Measurements from ENCODE around the gene CNTD1.

DNA sequence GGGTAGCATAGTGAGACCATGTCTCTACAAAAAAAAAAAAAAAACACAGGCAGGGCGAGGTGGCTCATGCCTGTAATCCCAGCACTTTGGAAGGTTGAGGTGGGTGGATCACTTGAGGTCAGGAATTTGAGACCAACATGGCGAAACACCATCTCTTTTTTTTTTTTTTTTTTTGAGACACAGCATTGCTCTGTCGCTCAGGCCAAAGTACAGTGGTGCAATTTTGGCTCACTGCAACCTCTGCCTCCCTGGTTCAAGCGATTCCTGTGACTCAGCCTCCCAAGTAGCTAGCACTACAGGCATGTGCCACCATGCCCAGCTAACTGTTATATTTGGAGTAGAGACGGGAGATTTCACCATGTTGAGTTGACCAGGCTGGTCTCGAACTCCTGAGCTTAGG, 32.5 kb upstream of the CNTD1 start:
- TF ChIP-seq, protein P1, sequence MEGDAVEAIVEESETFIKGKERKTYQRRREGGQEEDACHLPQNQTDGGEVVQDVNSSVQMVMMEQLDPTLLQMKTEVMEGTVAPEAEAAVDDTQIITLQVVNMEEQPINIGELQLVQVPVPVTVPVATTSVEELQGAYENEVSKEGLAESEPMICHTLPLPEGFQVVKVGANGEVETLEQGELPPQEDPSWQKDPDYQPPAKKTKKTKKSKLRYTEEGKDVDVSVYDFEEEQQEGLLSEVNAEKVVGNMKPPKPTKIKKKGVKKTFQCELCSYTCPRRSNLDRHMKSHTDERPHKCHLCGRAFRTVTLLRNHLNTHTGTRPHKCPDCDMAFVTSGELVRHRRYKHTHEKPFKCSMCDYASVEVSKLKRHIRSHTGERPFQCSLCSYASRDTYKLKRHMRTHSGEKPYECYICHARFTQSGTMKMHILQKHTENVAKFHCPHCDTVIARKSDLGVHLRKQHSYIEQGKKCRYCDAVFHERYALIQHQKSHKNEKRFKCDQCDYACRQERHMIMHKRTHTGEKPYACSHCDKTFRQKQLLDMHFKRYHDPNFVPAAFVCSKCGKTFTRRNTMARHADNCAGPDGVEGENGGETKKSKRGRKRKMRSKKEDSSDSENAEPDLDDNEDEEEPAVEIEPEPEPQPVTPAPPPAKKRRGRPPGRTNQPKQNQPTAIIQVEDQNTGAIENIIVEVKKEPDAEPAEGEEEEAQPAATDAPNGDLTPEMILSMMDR (conservative IDR thresholded peaks at IDR 0.05; ENCODE audit: low read depth in 2 of 2), result no peak
- TF ChIP-seq EZH2phosphoT487 (IDR thresholded peaks at IDR 0.05; ENCODE audit: unreplicated experiment) (no peak), POLR2AphosphoS5 (IDR thresholded peaks at IDR 0.05; ENCODE audit: low read depth) (no peak), EZH2 (IDR thresholded peaks at IDR 0.05; ENCODE audit: low read depth, unreplicated experiment) (no peak)
- TF ChIP-seq, protein P2, sequence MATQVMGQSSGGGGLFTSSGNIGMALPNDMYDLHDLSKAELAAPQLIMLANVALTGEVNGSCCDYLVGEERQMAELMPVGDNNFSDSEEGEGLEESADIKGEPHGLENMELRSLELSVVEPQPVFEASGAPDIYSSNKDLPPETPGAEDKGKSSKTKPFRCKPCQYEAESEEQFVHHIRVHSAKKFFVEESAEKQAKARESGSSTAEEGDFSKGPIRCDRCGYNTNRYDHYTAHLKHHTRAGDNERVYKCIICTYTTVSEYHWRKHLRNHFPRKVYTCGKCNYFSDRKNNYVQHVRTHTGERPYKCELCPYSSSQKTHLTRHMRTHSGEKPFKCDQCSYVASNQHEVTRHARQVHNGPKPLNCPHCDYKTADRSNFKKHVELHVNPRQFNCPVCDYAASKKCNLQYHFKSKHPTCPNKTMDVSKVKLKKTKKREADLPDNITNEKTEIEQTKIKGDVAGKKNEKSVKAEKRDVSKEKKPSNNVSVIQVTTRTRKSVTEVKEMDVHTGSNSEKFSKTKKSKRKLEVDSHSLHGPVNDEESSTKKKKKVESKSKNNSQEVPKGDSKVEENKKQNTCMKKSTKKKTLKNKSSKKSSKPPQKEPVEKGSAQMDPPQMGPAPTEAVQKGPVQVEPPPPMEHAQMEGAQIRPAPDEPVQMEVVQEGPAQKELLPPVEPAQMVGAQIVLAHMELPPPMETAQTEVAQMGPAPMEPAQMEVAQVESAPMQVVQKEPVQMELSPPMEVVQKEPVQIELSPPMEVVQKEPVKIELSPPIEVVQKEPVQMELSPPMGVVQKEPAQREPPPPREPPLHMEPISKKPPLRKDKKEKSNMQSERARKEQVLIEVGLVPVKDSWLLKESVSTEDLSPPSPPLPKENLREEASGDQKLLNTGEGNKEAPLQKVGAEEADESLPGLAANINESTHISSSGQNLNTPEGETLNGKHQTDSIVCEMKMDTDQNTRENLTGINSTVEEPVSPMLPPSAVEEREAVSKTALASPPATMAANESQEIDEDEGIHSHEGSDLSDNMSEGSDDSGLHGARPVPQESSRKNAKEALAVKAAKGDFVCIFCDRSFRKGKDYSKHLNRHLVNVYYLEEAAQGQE (IDR thresholded peaks at IDR 0.05; ENCODE audit: unreplicated experiment), result no peak
